ENCODE measurements around the gene ARL4C.
A peak's percentile ranks its signal among the peaks of the same experiment; 100 is the strongest.

The ARL4C gene

GRCh38 chr2:234500394-234501006 is 3.6 kb upstream of the ARL4C start:
- DNase-seq (ENCODE audit: low read depth in 2 of 2), result no peak

DNA sequence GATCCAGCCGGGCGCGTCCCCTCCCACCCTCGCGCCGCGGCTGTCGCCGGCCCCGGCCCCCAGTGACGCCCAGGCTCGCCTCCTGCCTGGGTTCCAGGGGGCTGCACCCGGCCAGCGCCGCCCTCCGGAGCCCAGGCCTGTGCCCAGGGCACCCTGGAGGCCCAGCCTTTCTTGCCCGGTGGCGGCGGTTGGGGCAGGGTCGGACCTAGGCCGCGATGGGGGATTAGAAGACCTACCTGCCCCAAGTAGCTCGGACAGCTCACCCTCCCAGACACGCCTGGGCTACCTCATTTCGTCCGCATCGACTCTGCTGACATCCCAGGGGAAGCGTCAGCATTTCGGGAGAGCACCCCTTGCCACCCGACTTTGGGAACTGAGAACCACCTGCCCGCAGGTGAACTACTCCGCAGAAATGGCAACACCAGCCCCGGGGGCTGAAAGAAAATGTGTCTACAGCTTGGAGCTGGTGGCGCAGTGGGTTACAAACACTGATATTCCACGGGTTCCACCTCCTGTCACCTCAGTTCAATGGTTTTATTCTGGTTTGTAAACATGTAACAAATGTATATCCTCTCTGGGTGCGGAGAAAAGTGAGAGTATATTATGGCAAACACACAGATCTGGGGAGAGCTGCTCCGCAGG is 834 bp upstream of the ARL4C start:
- DNase-seq (ENCODE audit: low read depth in 2 of 2), result no peak

DNA sequence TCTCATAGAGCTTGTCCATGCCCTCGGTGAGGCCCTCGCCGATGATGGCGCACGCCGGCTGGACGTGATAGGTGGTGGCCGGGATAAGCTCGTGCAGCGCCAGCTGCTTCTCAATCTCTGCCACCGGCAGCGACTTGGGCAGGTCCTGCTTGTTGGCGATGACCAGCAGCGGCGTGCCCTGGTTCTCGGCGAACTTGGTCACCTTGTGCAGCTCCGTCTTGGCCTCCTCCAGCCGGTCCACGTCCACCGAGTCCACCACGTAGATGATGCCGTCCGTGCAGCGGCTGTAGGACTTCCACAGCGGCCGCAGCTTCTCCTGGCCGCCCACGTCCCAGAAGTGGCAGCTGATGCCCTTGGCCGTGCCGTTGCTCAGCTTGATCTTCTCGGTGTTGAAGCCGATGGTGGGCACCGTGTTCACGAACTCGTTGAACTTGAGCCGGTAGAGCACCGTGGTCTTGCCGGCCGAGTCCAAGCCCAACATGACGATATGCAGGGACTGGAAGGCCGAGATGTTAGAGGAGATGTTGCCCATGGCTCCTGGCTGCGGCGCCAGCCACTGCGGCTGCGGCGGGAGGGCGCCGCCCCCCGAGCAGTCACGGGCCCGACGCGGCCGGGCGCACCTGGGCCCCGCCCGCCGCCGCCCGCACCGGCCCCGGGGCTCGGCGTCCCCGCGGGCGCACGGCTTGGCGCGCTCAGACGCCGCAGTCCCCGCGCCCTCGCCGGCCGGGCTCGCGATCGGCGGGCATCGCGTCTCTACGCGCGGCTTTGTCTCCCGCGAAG is 636 bp downstream of the ARL4C start:
- DNase-seq (ENCODE audit: low read depth in 2 of 2), result no peak

- DNase-seq (ENCODE audit: low read depth in 2 of 2), result no peak
Measured at GRCh38 chr2:234495251-234496054, 1.4 kb downstream of the ARL4C start.

DNA sequence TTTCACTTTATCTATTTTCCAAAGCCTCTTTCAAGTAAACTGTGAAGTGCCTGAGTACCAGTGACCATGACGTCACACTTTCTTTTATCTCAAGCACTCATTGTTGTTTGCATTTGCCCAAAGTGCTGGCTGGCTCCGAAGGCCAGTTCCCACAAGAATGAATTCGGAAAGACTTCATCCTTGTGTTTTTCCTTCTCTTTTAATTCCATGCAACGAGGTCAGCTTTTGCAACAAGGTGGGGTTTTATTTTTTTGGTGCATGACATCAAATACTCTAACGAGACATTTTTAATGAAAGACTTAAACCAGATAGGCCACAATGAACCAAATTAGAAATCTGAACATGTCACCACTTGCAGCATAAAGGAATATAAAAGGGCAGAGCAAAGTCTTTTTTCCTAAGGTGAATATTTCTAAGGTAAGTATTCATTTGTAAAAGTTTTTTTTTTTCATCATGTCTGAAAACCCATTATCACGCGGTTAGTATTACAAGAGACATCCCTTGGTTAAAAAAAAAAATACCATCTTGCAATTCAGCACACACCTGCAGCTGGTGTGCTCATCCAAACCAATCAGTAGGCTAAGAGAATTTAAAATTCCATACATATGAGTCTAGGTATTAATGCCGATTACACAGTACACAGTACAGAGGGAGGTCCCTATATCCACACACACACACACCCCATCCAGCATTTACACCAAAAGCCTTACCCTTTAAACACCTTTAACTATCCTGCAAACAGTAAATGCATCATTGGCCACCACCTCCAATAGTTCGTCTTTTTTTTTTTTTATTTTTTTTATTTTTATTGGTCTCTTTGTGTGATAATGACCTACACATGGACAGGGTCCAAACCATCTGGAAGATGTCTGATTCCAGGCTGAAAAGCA is 2.3 kb downstream of the ARL4C start:
- no peak for DNase-seq (ENCODE audit: low read depth in 2 of 2)

- no peak for DNase-seq (ENCODE audit: low read depth in 2 of 2)
Measured at GRCh38 chr2:234493796-234494195, 3.1 kb downstream of the ARL4C start.

GRCh38 chr2:234492717-234493485 is 4.0 kb downstream of the ARL4C start:
- no peak for DNase-seq (ENCODE audit: low read depth in 2 of 2)

DNA sequence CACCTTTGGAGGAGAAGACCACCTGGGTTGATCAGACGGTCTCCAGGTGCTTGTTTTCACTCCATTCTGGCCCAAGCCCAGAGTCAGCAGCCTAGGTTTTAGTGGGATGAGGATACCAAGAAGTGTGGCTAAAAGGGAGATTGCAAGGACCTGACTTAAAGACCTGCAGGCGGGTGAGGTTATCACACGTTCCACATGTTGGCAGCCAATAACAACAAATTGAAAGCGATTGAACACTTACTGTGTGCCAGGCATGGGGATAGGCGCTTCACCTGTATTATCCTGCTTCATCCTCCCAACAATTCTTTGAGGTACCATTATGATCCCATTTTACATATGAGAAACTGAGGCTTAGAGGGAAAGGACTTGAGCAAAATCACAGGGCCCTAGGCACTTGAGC is 5.0 kb downstream of the ARL4C start:
- no peak for DNase-seq (ENCODE audit: low read depth in 2 of 2)

DNA sequence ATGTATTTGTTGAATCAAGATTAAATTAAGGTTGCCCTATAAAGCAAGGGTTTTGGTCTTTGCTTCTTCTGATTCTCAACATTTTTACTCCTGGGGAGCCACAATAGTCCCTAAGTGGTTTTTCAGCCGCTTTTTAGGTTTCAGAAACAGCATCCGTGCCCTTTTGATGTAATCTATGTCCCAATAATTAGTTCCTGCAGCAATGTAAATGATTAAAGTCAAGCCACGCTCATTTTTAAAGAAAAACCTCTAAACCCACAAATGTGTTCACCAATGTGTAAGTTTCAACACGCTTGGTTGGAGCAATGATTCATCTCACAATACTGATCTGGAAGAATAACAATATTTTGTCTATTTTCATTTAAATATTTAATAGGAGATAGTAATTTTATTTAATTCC is 5.6 kb downstream of the ARL4C start:
- DNase-seq (ENCODE audit: low read depth in 2 of 2), result no peak

- no peak for DNase-seq (ENCODE audit: low read depth in 2 of 2)
Measured at GRCh38 chr2:234490271-234491091, 6.4 kb downstream of the ARL4C start.

GRCh38 chr2:234488913-234489451 is 7.9 kb downstream of the ARL4C start:
- DNase-seq (ENCODE audit: low read depth in 2 of 2), result no peak

DNA sequence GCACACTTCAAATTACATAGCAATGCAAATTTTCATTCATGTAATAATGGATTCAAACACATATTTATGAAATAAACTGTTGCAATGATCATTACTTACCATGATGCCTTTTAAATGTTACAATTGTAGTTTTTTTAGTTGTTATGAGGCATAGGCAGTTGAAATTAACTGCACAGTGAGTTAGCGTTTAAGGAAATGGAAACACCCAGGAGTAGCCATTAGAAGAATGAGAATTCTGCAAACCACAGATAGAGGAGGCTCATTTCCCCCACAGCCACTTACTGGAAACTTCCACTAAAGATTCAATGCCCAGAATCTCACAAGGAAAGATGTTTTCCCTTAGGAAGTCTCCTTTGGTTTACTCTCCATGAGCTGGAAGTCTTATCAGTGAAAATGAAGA is 8.4 kb downstream of the ARL4C start:
- no peak for DNase-seq (ENCODE audit: low read depth in 2 of 2)

DNA sequence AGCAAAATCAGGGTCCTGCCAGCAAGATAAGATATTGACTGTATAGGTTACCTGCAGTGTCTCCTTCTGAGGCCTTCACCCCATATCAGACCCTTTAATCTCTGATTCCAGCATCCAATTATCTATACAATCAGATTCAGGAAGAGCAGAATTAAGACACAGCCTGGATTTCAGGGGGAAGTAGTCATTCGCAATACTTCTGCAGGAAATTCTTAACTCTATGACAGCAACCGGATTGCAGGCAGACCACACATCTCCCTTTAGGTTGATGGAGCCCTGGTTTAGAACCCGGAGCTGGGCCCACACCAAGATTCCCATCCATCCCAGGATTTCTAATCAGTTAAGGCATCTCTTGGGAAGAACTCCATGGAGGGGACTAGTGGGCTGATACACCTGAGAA is 9.5 kb downstream of the ARL4C start:
- DNase-seq (ENCODE audit: low read depth in 2 of 2), result no peak

- DNase-seq (ENCODE audit: low read depth in 2 of 2), result peak; percentile 65 to 68
Measured at GRCh38 chr2:234483568-234484251, 13.2 kb downstream of the ARL4C start.

DNA sequence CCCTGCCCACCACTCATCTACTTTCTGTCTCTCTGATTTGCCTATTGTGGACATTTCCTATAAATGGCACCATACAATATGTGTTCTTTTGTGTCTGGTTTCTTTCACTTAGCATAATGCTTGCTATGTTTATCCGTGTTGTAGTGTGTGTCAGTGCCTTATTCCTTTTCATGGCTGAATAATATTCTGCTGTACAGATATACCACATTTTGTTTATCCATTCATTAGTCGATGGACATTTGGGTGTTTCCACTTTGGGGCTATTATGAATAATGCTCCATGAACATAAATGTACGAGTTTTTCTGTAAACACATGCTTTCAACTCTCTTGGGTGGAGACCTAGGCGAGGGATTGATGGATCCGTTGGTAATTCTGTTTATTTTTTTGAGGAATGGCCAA is 15.6 kb downstream of the ARL4C start:
- DNase-seq (ENCODE audit: low read depth in 2 of 2), result no peak

- no peak for DNase-seq (ENCODE audit: low read depth in 2 of 2)
Measured at GRCh38 chr2:234480337-234480736, 16.5 kb downstream of the ARL4C start.

DNA sequence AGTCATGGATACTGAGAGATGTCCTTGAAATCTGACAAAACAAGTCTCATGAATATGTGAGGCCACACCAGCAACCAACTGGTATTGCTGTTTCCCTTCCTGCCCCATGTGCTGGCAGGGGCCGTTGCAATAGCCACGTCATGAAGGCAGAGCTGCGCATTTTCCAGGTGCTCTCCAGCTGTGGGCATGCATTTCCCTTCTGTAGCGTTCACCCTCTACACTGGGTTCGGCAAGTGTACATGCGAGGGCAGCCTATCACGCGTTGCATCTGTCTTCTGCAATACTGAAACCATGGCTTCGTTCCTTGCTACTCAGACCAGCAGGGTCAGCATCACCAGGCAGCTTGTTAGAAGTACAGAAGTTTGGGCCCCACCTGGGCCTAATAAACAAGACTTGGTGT is 17.4 kb downstream of the ARL4C start:
- no peak for DNase-seq (ENCODE audit: low read depth in 2 of 2)

GRCh38 chr2:234478121-234478858 is 18.6 kb downstream of the ARL4C start:
- DNase-seq (ENCODE audit: low read depth in 2 of 2), result no peak

Measured in stimulated activated CD8-positive, alpha-beta memory T cell treated with anti-CD3 and anti-CD28 coated beads, Interleukin-7, amount 100 ng/mL, for 1 hour (primary cell).